IPS DF 4.7 (cell line): ENCODE measurements around the gene USP11.

Source experiments
- DNase-seq: peaks from one replicate; pipeline ENCODE4 v3.0.0-alpha.2; 2013; ENCODE audit warnings: low spot score; ENCODE audit errors: extremely low read depth

USP11 gene

GRCh38 chrX:47202877-47203276, 29.9 kb upstream of the USP11 start:
- DNase-seq: no peak

GRCh38 chrX:47204970-47205369, 27.8 kb upstream of the USP11 start:
- DNase-seq: no peak

GRCh38 chrX:47206316-47206715, 26.5 kb upstream of the USP11 start:
- no peak for DNase-seq

- DNase-seq: no peak
These were observed 24.7 kb upstream of the USP11 start for GRCh38 chrX:47208108-47208507.

GRCh38 chrX:47209508-47210238, 23.1 kb upstream of the USP11 start:
- no peak for DNase-seq

- no peak for DNase-seq
These were observed 22.0 kb upstream of the USP11 start for GRCh38 chrX:47210661-47211425.

- no peak for DNase-seq
These were observed 20.2 kb upstream of the USP11 start for GRCh38 chrX:47212381-47213293.

GRCh38 chrX:47214435-47215077, 18.3 kb upstream of the USP11 start:
- no peak for DNase-seq

- DNase-seq: no peak
These were observed 17.4 kb upstream of the USP11 start for GRCh38 chrX:47215291-47215900.

- DNase-seq: no peak
These were observed 16.4 kb upstream of the USP11 start for GRCh38 chrX:47216393-47216925.

GRCh38 chrX:47217121-47217851, 15.5 kb upstream of the USP11 start:
- DNase-seq: no peak

GRCh38 chrX:47217852-47218279, 14.9 kb upstream of the USP11 start:
- peak; percentile 81 for DNase-seq

- DNase-seq: no peak
These were observed 14.4 kb upstream of the USP11 start, which contains the start of gene CDK16 for GRCh38 chrX:47218280-47218919. Gene CDK16 (plus strand): TSS chrX:47218681. CDS start chrX:47223558, 4,877 bp downstream.

- no peak for DNase-seq
These were observed 13.6 kb upstream of the USP11 start for GRCh38 chrX:47218920-47219815.

- DNase-seq: no peak
These were observed 11.1 kb upstream of the USP11 start for GRCh38 chrX:47221756-47222155.

GRCh38 chrX:47222751-47223350, 10.0 kb upstream of the USP11 start:
- DNase-seq: no peak

- DNase-seq: no peak
These were observed 9.1 kb upstream of the USP11 start for GRCh38 chrX:47223476-47224250.
